Measurements from ENCODE around the gene CHPF2. TPM values are rescaled to one million over a fixed set of nuclear protein-coding genes. Genes with fewer than 3 reads are reported as not detected.

CHPF2 gene
- total and polyA plus RNA-seq, 2 of the 13 experiments (the other 11 are each of a cell fraction or from before 2014, with no cell fraction given): 15.4 to 21.5 TPM

GRCh38 chr7:151275813-151276577 is 43.7 kb downstream of the CHPF2 start (continued):
- no peak for TF ChIP-seq ZHX2 (IDR thresholded peaks at IDR 0.05; ENCODE audit: low read depth)
- no peak for TF ChIP-seq ZHX2 (CRISPR knock-in tag; IDR thresholded peaks at IDR 0.05; ENCODE audit: borderline replicate concordance)
- no peak for TF ChIP-seq ZNF761 (CRISPR knock-in tag; conservative IDR thresholded peaks at IDR 0.05)
- no peak for TF ChIP-seq E2F5 (CRISPR knock-in tag; conservative IDR thresholded peaks at IDR 0.05)
- TF ChIP-seq THAP9 (CRISPR knock-in tag; IDR thresholded peaks at IDR 0.05; ENCODE audit: borderline replicate concordance): no peak
- no peak for TF ChIP-seq ZNF563 (CRISPR knock-in tag; IDR thresholded peaks at IDR 0.05)

Measured in HepG2 (cell line).